ENCODE results near the gene SLC6A1. TPM values are rescaled to one million over a fixed set of nuclear protein-coding genes. Genes with fewer than 3 reads are reported as not detected.

Gene SLC6A1
- total RNA-seq, 4 donors from 2014 or later, result 0.34 to 0.78 (median 0.46) TPM

DNA sequence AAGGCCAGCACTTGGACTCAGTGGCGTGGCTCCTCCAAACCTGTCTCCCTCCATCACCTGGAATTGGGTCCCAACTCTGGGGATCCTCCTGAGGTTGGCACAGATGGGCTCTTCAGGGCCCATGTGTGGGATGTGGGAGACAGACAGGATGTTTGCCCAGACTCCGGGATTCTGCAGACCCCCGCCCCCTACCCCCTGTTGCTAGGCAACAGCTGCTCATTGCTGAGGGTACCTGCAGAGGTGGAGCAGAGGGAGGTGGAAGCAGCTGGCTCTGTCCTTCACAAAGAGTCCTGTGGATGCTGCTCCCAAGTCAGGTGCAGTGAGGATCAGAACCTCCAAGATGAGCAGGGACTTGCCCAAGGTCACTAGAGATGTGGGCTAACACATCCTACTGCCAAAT is 40.0 kb upstream of the SLC6A1 start:
- intact Hi-C loops (cut with DNase I), result no loop called here

GRCh38 chr3:10954740-10955139 is 37.8 kb upstream of the SLC6A1 start:
- WGBS, result 69% methylated on average over 3 of the region's 3 CpGs
- H3K27me3 ChIP-seq, result peaks cover 0 to 37% (median 0%) of the 10 kb centered on the region in 4 donors
- TF ChIP-seq EP300 (IDR thresholded peaks at IDR 0.05) (no peak), CTCF (IDR thresholded peaks at IDR 0.05) (no peak), POLR2AphosphoS5 (IDR thresholded peaks at IDR 0.05) (no peak), POLR2A (IDR thresholded peaks at IDR 0.05; ENCODE audit: low read depth) (no peak)
- no peak overlapping the region for H3K4me3 ChIP-seq
- no peaks in the 10 kb centered on the region for H3K9me3 ChIP-seq
- no peak overlapping the region for H3K27ac ChIP-seq (replicated peaks in 1 of 4)
- H3K4me1 ChIP-seq, result peaks cover 5 to 18% (median 15%) of the 10 kb centered on the region in 4 donors
- no peaks in the 10 kb centered on the region for H3K36me3 ChIP-seq
- intact Hi-C loops (cut with DNase I), result no loop called here
- DNase-seq (ENCODE audit: extremely low spot score), result no peak

More for the DNA sequence above, 40.0 kb upstream of the SLC6A1 start:
- WGBS, result 56% methylated on average over 3 of the region's 3 CpGs
- Histone ChIP-seq H3K4me1 (peaks cover 5 to 18% (median 10%) of the 10 kb centered on the region in 4 donors), H3K9me3 (no peaks in the 10 kb centered on the region), H3K27me3 (peaks cover 0 to 39% (median 0%) of the 10 kb centered on the region in 4 donors), H3K27ac (replicated peaks in 1 of 4) (no peak overlapping the region), H3K4me3 (no peak overlapping the region), H3K36me3 (no peaks in the 10 kb centered on the region)
- DNase-seq (ENCODE audit: extremely low spot score), result no peak
- TF ChIP-seq POLR2AphosphoS5 (IDR thresholded peaks at IDR 0.05), result no peak
- TF ChIP-seq POLR2A (IDR thresholded peaks at IDR 0.05; ENCODE audit: low read depth), result no peak
- no peak for TF ChIP-seq EP300 (IDR thresholded peaks at IDR 0.05)
- TF ChIP-seq CTCF (IDR thresholded peaks at IDR 0.05), result no peak

DNA sequence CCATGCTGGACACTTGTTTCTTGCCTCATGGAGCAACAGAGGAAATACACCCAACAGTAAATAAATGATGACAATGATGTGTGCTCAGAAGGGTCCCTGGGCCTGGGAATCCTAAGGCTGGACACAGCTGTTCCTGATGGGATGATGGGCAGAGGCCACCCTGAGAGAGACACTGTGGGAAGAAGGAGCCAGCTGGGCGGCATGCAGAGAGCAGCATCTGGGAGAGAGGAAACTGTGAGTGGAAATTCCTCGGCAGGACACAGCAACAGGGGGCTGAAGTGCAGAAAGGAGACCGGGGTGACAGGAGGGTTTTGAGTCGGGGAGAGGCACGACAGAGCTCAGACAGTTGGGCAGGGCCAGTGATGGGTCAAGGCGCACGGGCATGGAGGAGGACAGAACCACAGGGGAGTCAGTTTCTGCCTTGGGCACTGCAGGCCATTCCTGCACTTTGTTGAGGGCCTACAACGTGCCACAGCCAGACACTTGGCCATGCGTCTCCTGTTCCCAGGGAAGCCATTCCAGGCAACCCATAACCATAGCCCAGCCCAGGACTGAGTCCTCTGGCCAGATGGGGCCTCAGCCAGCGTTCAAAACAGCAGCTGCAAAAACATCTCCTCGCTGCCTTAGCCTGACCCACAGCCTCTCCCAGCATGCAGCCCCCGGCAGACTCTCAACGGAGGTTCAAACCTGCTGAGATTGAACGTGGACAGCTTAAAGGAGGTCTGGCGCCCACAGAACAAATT is 36.7 kb upstream of the SLC6A1 start:
- no peak for TF ChIP-seq POLR2A (IDR thresholded peaks at IDR 0.05; ENCODE audit: low read depth)
- no peaks in the 10 kb centered on the region for H3K36me3 ChIP-seq
- peaks cover 5 to 18% (median 15%) of the 10 kb centered on the region in 4 donors for H3K4me1 ChIP-seq
- peaks cover 0 to 44% (median 0%) of the 10 kb centered on the region in 4 donors for H3K27me3 ChIP-seq
- H3K4me3 ChIP-seq, result no peak overlapping the region
- DNase-seq (ENCODE audit: extremely low spot score), result no peak
- no peaks in the 10 kb centered on the region for H3K9me3 ChIP-seq
- no peak overlapping the region for H3K27ac ChIP-seq (replicated peaks in 1 of 4)
- 77% methylated on average over 15 of the region's 15 CpGs for WGBS
- intact Hi-C loops (cut with DNase I), result no loop called here

DNA sequence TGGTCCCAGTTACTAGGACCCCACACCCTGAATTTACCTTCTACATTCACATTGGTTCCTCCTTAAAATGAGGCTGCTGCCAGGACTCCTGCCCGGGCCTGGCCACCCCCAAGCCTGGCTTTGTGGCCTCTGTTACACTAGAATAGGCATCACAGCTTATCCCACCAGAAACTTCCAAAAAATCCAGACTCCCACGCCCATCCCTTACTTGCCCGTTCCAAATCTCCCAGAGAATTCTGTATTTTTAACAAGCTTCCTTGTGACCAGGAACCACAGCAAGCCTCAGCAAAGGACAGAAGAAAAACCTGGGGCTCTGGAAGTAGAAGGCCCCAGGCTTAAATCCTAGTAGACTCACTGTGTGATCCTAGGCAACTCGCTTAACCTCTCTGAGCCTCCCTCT is 36.0 kb upstream of the SLC6A1 start:
- DNase-seq (ENCODE audit: extremely low spot score), result no peak
- Histone ChIP-seq H3K4me3 (no peak overlapping the region), H3K27ac (replicated peaks in 1 of 4) (no peak overlapping the region), H3K9me3 (no peaks in the 10 kb centered on the region), H3K27me3 (peaks cover 0 to 43% (median 0%) of the 10 kb centered on the region in 4 donors), H3K36me3 (no peaks in the 10 kb centered on the region), H3K4me1 (peaks cover 5 to 18% (median 15%) of the 10 kb centered on the region in 4 donors)
- intact Hi-C loops (cut with DNase I), result no loop called here
- 84% methylated on average over 4 of the region's 4 CpGs for WGBS
- TF ChIP-seq CTCF (IDR thresholded peaks at IDR 0.05) (no peak), POLR2AphosphoS5 (IDR thresholded peaks at IDR 0.05) (no peak), POLR2A (IDR thresholded peaks at IDR 0.05; ENCODE audit: low read depth) (no peak), EP300 (IDR thresholded peaks at IDR 0.05) (no peak)

DNA sequence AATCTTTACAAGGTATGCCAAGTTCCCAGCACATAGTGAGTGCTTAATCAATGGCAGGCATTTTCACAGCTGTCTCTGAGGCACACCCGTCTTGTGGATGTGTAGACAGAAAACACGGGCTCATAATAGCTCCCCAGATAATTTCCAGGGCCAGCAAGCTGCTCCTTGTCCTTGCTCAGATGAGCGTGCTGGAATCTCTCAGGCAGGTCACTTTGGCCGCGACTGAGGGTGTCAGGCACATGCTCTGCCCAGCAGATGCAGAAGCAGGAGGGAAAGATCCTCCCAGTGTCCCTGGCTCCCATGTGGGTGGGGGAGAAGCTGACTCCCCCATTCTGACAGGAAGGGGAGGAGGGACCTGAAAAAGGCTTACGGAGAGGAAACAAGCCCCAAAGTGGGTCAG is 35.6 kb upstream of the SLC6A1 start:
- no peak for DNase-seq (ENCODE audit: extremely low spot score)
- TF ChIP-seq EP300 (IDR thresholded peaks at IDR 0.05) (no peak), CTCF (IDR thresholded peaks at IDR 0.05) (no peak), POLR2AphosphoS5 (IDR thresholded peaks at IDR 0.05) (no peak), POLR2A (IDR thresholded peaks at IDR 0.05; ENCODE audit: low read depth) (no peak)
- Histone ChIP-seq H3K27me3 (peaks cover 0 to 39% (median 0%) of the 10 kb centered on the region in 4 donors), H3K9me3 (no peaks in the 10 kb centered on the region), H3K36me3 (no peaks in the 10 kb centered on the region), H3K4me3 (no peak overlapping the region), H3K4me1 (peaks cover 5 to 18% (median 15%) of the 10 kb centered on the region in 4 donors), H3K27ac (replicated peaks in 1 of 4) (no peak overlapping the region)
- WGBS, result 60% methylated on average over 1 of the region's 6 CpGs
- intact Hi-C loops (cut with DNase I), result no loop called here
